ENCODE measurements around the gene TP53I3. TPM values are rescaled to one million over a fixed set of nuclear protein-coding genes. Genes with fewer than 3 reads are reported as not detected.

Gene TP53I3
- total RNA-seq, 1 donor from 2014 or later, result 38.0 TPM

- Mint-ChIP-seq H3K36me3 (ENCODE audit: unreplicated experiment) (peaks cover 33% of the 10 kb centered on the region), H3K4me3 (ENCODE audit: unreplicated experiment) (no peak overlapping the region), H3K27ac (ENCODE audit: unreplicated experiment) (no peak overlapping the region), H3K4me1 (ENCODE audit: low read depth, unreplicated experiment) (peaks cover 1% of the 10 kb centered on the region), H3K9me3 (ENCODE audit: unreplicated experiment) (peaks cover 9% of the 10 kb centered on the region), H3K27me3 (ENCODE audit: unreplicated experiment) (peaks cover 3% of the 10 kb centered on the region)
- no peak for TF ChIP-seq CTCF (IDR thresholded peaks at IDR 0.05; ENCODE audit: partially characterized antibody, unreplicated experiment)
- no peak for DNase-seq
Measured at GRCh38 chr2:24107336-24107735, 22.7 kb upstream of the TP53I3 start.

GRCh38 chr2:24106786-24107185, 22.2 kb upstream of the TP53I3 start:
- no peak for TF ChIP-seq CTCF (IDR thresholded peaks at IDR 0.05; ENCODE audit: partially characterized antibody, unreplicated experiment)
- Mint-ChIP-seq H3K4me3 (ENCODE audit: unreplicated experiment) (no peak overlapping the region), H3K9me3 (ENCODE audit: unreplicated experiment) (peaks cover 9% of the 10 kb centered on the region), H3K36me3 (ENCODE audit: unreplicated experiment) (peaks cover 33% of the 10 kb centered on the region), H3K27ac (ENCODE audit: unreplicated experiment) (no peak overlapping the region), H3K27me3 (ENCODE audit: unreplicated experiment) (peaks cover 3% of the 10 kb centered on the region), H3K4me1 (ENCODE audit: low read depth, unreplicated experiment) (peaks cover 1% of the 10 kb centered on the region)
- DNase-seq, result no peak

GRCh38 chr2:24105816-24106215, 21.2 kb upstream of the TP53I3 start:
- peaks cover 9% of the 10 kb centered on the region for H3K9me3 Mint-ChIP-seq (ENCODE audit: unreplicated experiment)
- no peak overlapping the region for H3K27ac Mint-ChIP-seq (ENCODE audit: unreplicated experiment)
- peaks cover 3% of the 10 kb centered on the region for H3K27me3 Mint-ChIP-seq (ENCODE audit: unreplicated experiment)
- peaks cover 33% of the 10 kb centered on the region for H3K36me3 Mint-ChIP-seq (ENCODE audit: unreplicated experiment)
- no peak for TF ChIP-seq CTCF (IDR thresholded peaks at IDR 0.05; ENCODE audit: partially characterized antibody, unreplicated experiment)
- H3K4me3 Mint-ChIP-seq (ENCODE audit: unreplicated experiment), result no peak overlapping the region
- DNase-seq, result no peak
- peaks cover 1% of the 10 kb centered on the region for H3K4me1 Mint-ChIP-seq (ENCODE audit: low read depth, unreplicated experiment)

- DNase-seq, result no peak
- H3K27me3 Mint-ChIP-seq (ENCODE audit: unreplicated experiment), result peaks cover 6% of the 10 kb centered on the region
Measured at GRCh38 chr2:24104906-24105305, 20.3 kb upstream of the TP53I3 start.

More at GRCh38 chr2:24104906-24105305, 20.3 kb upstream of the TP53I3 start:
- Mint-ChIP-seq H3K36me3 (ENCODE audit: unreplicated experiment) (peaks cover 33% of the 10 kb centered on the region), H3K4me3 (ENCODE audit: unreplicated experiment) (no peak overlapping the region), H3K27ac (ENCODE audit: unreplicated experiment) (peak overlapping the region; percentile 44), H3K4me1 (ENCODE audit: low read depth, unreplicated experiment) (peaks cover 1% of the 10 kb centered on the region), H3K9me3 (ENCODE audit: unreplicated experiment) (peaks cover 9% of the 10 kb centered on the region)
- TF ChIP-seq CTCF (IDR thresholded peaks at IDR 0.05; ENCODE audit: partially characterized antibody, unreplicated experiment), result no peak
